Osteoblast (primary cell): Measurements from ENCODE around the gene KIAA0319L. TPM values are rescaled to one million over a fixed set of nuclear protein-coding genes. Genes with fewer than 3 reads are reported as not detected.

Experiments used
- DNase-seq: peaks from one replicate; pipeline ENCODE4 v3.0.0; 2011; ENCODE audit warnings: low spot score, mixed read lengths; ENCODE audit not compliant: insufficient read length; ENCODE audit errors: missing footprints
- H2AFZ ChIP-seq: 2 replicates; pipeline ENCODE4 v1.6.0; 2011; ENCODE audit warnings: mild to moderate bottlenecking, low read length
- H3K27ac ChIP-seq: 2 replicates; pipeline ENCODE4 v1.5.1; 2011; ENCODE audit warnings: mild to moderate bottlenecking, low read depth, low read length, moderate library complexity
- H3K27me3 ChIP-seq: 2 replicates; pipeline ENCODE4 v1.6.0; 2012; ENCODE audit warnings: mild to moderate bottlenecking, control low read depth, inconsistent platforms, low read length, moderate library complexity; ENCODE audit not compliant: insufficient read depth
- H3K36me3 ChIP-seq: 2 replicates; pipeline ENCODE4 v1.5.1; 2011; ENCODE audit warnings: mild to moderate bottlenecking, low read length, control low read depth, moderate library complexity; ENCODE audit not compliant: insufficient read depth
- H3K4me1 ChIP-seq: 2 replicates; pipeline ENCODE4 v1.5.1; 2011; ENCODE audit warnings: mild to moderate bottlenecking, low read length, control low read depth, moderate library complexity; ENCODE audit not compliant: insufficient read depth
- H3K4me2 ChIP-seq: 2 replicates; pipeline ENCODE4 v1.6.0; 2011; ENCODE audit warnings: mild to moderate bottlenecking, low read length; ENCODE audit not compliant: insufficient read depth
- H3K4me3 ChIP-seq: fragments of 200-600 bp; sonication (generic); 3 replicates; pipeline ENCODE4 v1.5.1; 2012; ENCODE audit warnings: mild to moderate bottlenecking, low read length, inconsistent platforms; ENCODE audit not compliant: insufficient read depth
- H3K79me2 ChIP-seq: 2 replicates; pipeline ENCODE4 v1.6.0; 2012; ENCODE audit warnings: mild to moderate bottlenecking, low read length, control low read depth, inconsistent platforms; ENCODE audit not compliant: insufficient read depth
- H3K9me3 ChIP-seq: 2 replicates; pipeline ENCODE4 v1.5.1; 2011; ENCODE audit warnings: low read depth, low read length, control low read depth
- H4K20me1 ChIP-seq: 2 replicates; pipeline ENCODE4 v1.6.0; 2012; ENCODE audit warnings: mild to moderate bottlenecking, low read length, control low read depth; ENCODE audit not compliant: insufficient read depth
- total RNA-seq: library from RNA; depleted of rRNA; stranded (reverse); fragments of >200 nt; gene quantifications from 2 replicates; pipeline ENCODE4 v1.2.3, GENCODE V29; 2012
- TF ChIP-seq, protein P1 (sequence below): IDR thresholded peaks from 2 replicates; pipeline ENCODE4 v1.5.1; 2011; ENCODE audit warnings: mild to moderate bottlenecking, low read depth, low read length, moderate library complexity; ENCODE audit errors: extremely low read depth

KIAA0319L gene
- total RNA-seq, 1 donor: 44.9 TPM

DNA sequence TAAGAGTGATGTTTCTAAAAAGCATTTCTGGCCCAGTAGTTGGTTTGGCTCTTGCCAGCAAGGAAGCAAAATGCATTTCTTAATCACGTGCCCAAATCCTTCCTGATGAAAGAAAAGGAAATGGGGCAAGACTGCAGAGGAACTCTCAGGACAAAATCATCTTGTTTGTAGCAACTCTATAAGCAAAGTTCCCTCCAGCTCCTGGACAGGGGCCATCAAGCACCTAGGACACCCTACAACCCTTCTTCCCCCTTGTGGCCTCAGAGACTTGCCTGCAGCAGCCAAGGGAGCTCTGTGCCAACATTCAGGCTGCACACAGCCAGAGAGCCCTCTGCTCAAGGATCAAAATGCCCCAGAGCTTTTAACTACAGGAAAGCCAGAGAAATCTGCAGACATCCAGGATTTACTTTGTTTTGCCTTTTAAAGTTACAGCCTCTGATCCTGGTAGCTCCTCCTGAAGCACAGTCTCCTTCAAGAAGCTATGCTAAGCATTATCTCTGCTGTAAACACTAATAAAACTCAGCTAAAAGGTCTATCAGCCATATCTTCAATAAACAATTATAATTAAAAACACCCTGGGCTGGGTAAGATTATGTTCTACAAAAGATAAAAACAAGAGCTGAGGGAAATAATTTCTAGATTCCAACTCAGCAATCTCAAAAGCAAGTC, 105.0 kb downstream of the KIAA0319L start:
- no peak overlapping the region for H2AFZ ChIP-seq
- no peak overlapping the region for H3K27ac ChIP-seq
- DNase-seq: no peak
- no peaks in the 10 kb centered on the region for H3K9me3 ChIP-seq
- H3K4me1 ChIP-seq: peaks cover 48% of the 10 kb centered on the region
- TF ChIP-seq, protein P1, sequence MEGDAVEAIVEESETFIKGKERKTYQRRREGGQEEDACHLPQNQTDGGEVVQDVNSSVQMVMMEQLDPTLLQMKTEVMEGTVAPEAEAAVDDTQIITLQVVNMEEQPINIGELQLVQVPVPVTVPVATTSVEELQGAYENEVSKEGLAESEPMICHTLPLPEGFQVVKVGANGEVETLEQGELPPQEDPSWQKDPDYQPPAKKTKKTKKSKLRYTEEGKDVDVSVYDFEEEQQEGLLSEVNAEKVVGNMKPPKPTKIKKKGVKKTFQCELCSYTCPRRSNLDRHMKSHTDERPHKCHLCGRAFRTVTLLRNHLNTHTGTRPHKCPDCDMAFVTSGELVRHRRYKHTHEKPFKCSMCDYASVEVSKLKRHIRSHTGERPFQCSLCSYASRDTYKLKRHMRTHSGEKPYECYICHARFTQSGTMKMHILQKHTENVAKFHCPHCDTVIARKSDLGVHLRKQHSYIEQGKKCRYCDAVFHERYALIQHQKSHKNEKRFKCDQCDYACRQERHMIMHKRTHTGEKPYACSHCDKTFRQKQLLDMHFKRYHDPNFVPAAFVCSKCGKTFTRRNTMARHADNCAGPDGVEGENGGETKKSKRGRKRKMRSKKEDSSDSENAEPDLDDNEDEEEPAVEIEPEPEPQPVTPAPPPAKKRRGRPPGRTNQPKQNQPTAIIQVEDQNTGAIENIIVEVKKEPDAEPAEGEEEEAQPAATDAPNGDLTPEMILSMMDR: no peak
- no peaks in the 10 kb centered on the region for H3K79me2 ChIP-seq
- peaks cover 34% of the 10 kb centered on the region for H3K36me3 ChIP-seq
- no peak overlapping the region for H3K4me3 ChIP-seq
- H3K4me2 ChIP-seq: no peak overlapping the region
- H4K20me1 ChIP-seq: peaks cover 16% of the 10 kb centered on the region
- H3K27me3 ChIP-seq: no peaks in the 10 kb centered on the region

DNA sequence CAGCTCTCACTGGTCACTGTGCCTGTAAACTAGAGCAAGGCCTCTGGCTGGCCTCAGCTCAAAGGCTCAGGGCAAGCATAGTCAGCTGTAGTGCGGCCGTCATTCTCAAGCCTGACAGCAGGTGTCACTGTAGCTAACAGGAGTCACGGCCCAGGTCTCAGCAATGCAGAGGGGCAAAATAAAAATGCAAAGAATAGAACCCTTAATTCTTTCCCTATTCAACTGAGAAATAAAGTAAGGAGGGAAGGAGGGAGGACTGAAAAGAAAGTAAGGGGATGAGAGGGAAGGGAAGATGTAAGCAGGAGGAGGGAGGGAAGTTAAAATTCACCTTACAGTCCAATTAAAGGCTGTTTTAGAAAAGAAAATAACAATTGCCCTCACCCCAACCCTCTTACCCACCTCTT, 106.1 kb downstream of the KIAA0319L start:
- no peaks in the 10 kb centered on the region for H3K9me3 ChIP-seq
- H3K27ac ChIP-seq: peak overlapping the region; percentile 15
- peaks cover 37% of the 10 kb centered on the region for H3K36me3 ChIP-seq
- H2AFZ ChIP-seq: no peak overlapping the region
- H3K4me1 ChIP-seq: peaks cover 48% of the 10 kb centered on the region
- peak; percentile 85 for DNase-seq
- H3K27me3 ChIP-seq: no peaks in the 10 kb centered on the region
- TF ChIP-seq, protein P1: peak; percentile 92
- no peak overlapping the region for H3K4me3 ChIP-seq
- no peaks in the 10 kb centered on the region for H3K79me2 ChIP-seq
- H4K20me1 ChIP-seq: peaks cover 16% of the 10 kb centered on the region
- no peak overlapping the region for H3K4me2 ChIP-seq

DNA sequence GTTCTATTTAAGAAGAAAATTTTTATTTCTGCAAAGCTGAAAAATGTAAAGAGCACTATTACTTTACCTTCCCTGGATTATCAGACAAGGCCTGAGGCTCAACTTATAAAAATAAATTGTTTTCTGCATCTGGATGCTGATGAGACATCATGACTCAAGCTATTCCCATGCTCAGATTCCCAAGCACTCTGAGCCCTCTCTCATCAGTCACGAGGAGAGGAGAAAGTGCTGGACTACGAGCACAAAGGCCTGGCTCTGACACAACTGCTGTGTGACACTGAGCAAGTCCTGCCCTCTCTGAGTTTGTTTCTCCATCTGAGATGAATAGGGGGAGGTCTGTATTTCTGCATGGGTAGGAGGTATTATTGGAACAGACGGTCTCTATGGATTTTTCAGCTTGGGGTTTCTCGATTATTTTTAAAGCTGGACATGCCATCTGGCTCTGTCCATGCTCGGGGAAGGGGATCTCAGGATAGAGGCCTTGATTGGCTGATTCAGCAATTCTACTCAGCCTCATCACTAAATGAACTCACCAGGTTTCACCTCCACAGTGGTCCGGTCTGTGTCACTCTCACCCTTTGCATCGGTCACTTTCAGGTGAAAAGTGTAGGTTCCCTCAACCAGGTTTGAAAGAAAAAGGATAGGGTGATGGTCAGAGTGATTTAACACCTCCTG, 107.7 kb downstream of the KIAA0319L start:
- Histone ChIP-seq H3K4me1 (peaks cover 39% of the 10 kb centered on the region), H3K4me3 (no peak overlapping the region), H3K27ac (peak overlapping the region; percentile 93), H2AFZ (no peak overlapping the region), H3K9me3 (no peaks in the 10 kb centered on the region), H3K36me3 (peaks cover 40% of the 10 kb centered on the region), H3K27me3 (no peaks in the 10 kb centered on the region), H3K4me2 (peak overlapping the region; percentile 51), H4K20me1 (peaks cover 12% of the 10 kb centered on the region), H3K79me2 (no peaks in the 10 kb centered on the region)
- TF ChIP-seq, protein P1: no peak
- peak; percentile 80 for DNase-seq

DNA sequence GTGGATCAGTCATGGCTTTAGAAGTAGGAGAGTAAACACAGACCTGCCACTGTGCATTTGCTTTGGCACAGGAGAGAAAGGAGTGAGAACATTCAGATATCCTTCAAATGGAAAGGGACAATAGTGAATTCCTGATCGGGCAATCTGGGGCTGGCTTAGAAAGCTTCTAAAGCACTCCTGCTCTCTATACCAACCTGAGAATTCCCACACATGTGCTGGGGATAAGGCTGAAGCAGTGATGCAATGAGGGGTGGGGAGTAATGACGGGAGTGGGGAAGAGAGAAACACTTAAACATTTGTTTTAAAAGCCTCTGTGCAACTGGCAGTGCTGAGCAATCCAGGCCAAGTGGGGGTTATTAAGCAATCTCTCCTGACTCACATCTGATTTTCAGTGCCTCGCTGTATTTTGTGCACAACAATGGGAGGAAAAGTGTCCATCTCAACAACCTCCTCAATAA, 108.8 kb downstream of the KIAA0319L start:
- peaks cover 37% of the 10 kb centered on the region for H3K36me3 ChIP-seq
- peak; percentile 93 for DNase-seq
- peaks cover 33% of the 10 kb centered on the region for H3K4me1 ChIP-seq
- TF ChIP-seq, protein P1: no peak
- H3K27ac ChIP-seq: peak overlapping the region; percentile 93
- H2AFZ ChIP-seq: no peak overlapping the region
- H3K4me2 ChIP-seq: peak overlapping the region; percentile 51
- no peaks in the 10 kb centered on the region for H3K9me3 ChIP-seq
- H3K27me3 ChIP-seq: no peaks in the 10 kb centered on the region
- no peaks in the 10 kb centered on the region for H3K79me2 ChIP-seq
- peaks cover 7% of the 10 kb centered on the region for H4K20me1 ChIP-seq
- no peak overlapping the region for H3K4me3 ChIP-seq
